ENCODE data around the gene EDNRB.
"Not testable (repeated sequence)": the region's sequence is repeated elsewhere in the genome, so short reads cannot be mapped to it uniquely, and the experiment has no call there.

Gene EDNRB

DNA sequence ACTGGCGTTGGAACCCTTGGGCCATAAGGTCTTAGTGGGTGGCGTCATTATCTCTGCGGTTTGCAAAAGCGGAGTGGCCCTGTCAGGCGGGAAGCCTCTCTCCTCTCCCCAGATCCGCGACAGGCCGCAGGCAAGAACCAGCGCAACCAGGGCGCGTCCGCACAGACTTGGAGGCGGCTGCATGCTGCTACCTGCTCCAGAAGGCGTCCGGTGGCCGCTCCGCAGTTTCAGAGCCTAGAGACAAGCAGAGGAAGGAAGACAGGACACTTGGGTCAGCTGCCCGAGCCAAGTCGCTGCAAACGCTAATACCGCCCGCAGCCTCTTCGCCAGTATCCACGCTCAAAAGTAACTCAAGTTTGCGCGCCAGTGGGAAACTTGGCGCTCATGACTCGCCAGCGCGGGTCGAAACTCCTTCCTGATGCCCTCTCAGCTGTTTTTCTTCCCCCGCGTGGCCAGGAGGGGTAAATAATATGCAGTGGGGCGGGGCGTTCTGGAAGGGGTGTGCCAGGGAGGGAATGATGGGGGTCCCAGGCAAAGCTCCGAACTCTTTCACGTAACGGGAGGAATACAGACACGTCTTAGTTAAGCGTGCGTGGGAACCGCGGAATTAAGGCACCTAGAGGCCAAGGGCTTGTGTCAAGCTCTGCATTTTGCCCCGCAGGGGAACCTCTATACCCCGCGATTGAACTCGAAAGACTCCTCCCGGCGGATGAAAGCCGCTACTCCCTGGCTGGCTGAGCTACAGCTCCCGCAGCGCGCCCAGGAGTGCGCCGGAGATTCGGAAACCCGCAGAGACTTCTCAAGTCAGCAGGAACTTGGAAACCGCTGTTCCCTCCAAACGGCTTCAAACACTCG lies at the start of gene EDNRB:
EDNRB (minus strand) TSS at position 441 of the 855 bp plus-strand sequence; CDS start at position 183, 258 bp downstream.
- DNase-seq = no peak

DNA sequence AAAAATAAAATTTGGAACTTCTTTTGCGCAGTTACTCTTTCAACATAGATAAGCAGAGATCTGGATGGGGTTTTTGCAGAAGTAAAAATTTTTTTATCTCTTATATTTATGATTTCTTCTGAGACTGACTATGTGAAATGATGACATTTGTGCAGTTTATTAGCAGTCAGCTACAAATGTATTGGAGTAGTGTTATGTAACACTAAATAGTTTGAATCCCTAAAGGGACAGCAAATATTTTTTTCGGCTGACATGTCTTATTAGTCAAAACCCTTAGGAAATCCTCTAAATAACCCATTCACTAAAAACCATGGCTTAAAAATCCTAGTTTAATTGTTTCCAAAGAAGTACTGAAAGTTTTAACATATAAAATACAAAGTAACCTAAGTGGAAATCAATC lies 48.0 kb upstream of the EDNRB start:
- no peak for DNase-seq

DNA sequence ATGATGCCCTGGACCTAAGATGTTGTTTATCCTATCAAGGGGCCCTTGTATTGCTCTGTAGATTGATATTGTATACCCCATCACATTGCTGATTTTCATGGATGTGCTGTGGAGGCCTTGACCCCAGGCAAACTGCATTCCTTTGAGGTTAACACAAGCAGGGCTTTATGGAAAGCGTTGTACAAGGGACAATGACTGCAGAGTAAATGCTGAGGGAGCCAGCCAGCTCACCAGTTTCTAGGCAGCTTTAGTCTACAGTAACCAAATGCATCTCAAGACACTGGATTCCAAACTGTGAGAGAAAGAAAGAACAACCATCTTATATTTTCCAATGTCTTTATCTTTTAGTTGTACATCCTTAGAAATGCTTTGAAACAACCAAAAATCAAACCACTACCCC lies 34.1 kb upstream of the EDNRB start:
- no peak for DNase-seq

DNA sequence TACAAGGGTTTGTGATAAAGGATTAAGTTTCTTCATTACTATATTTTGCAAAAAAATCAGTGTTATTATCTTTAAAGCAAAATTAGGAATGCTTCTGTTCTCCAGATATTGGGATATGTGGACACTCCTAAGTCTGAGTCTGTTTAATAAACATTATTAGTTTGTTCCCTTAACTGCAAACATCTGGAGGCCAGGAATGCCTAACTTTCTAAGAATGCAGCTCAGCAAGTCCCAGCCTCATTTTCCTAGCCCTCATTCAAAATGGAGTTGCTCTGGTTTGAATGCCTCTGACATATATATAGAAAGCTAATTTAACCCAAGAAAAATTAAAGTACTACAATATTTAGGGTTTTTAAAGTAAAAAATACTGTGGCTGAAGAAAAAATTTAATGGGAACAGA lies 33.6 kb upstream of the EDNRB start:
- DNase-seq = no peak

DNA sequence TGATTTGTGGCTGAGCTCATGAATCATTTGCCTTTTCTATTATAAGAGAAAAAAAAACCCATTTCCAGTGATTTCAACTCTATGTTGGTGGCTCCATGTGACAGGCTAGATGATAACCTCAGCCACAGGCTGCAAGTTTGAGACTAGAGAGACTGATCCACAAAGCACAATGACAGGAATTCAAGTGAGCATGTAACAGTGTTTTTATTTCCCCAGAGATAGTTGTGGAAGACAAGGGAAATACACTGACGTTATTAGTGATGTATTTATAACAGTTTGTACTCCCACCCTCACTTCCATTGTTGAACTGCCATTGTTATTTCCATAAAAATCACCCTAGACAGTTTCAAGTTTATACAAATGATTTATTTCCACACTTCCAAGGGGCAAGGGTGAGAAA lies 27.9 kb upstream of the EDNRB start:
- no peak for DNase-seq

DNA sequence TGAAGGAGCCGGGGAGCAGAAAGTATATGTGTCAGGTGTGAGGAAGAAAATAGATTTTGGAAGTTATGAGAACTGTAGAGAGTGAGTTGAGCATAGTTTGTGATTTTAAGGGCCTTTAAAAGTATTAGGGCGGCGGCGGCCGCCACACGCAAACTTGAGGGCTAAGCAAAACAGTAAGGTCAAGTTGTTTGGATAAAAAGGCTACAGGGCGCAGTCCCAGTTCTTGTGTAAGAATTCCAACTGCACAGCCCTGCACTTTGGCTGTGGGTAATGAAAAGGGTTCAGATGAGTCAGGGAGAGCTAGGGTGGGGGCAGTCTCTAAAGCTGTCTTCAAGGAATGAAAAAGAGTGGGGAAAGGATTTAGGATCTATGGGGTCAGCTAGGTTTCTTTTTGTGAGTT lies 16.4 kb upstream of the EDNRB start:
- DNase-seq = not testable (repeated sequence)

DNA sequence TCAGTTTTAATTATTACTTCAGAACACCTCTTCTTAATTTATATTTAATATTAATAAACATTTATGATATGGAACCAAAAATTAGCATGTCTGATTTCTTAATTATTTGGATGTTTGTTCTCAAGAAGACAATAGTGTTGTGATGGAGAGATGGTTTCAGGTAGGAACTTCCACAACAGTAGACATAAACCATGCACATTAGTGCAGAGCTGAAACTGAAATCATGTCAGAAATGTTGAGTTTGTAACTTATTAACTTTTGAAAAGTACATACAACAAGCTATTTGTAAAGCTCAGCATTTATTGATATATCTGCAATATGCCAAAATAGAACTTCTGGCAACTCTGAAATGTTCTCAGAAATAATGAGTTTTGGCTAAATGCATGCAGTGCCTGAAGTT lies 11.8 kb upstream of the EDNRB start:
- DNase-seq = no peak

DNA sequence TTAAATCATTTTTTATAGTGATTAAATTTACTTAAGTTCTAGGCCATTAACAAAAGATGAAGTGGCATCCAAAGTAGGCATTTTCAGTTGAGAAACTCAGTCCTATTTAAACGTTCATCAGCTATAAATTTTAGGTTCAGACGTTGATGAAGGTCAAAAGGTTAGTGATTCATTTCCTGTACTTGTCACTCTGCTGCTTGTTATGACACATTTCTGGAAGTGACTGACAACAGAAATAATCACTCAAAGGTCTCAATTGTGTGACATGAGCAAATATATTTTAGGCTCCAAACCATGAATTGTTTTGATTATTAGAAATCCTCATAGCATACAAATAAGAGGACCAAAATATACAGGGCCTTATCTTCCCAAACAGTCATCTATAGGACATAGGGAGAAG lies 10.3 kb upstream of the EDNRB start:
- DNase-seq = no peak

DNA sequence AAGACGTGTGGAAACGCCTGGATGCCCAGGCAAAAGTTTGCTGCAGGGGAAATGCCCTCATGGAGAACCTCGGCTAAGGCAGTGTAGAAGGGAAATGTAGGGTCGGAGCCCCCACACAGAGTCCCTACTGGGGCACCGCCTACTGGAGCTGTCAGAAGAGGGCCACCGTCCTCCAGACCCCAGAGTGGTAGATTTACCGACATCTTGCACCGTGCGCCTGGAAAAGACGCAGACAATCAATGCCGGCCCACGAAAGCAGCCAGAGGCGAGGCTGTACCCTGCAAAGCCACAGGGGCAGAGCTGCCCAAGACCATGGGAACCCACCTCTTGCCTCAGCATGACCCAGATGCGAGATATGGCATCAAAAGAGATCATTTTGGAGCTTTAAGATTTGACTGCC lies 7.0 kb upstream of the EDNRB start:
- DNase-seq = no peak

DNA sequence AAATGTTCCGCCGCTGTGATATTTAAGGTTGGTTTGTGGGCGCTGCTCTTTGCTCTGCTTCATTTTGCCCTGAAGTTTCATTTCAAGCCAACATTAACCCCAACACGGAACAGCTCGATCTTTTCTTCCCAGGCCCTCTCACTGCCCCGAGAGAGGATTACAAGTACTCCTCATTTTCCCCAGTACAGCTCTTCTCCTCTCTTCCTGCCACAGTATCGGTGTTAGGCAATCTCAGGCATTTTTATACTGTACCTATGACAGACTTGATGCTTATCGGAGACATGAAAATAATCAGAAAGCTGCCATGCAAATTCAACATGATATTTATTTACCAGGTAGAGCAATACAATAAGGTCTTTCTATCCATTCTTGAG lies 1.3 kb upstream of the EDNRB start:
- DNase-seq = no peak

DNA sequence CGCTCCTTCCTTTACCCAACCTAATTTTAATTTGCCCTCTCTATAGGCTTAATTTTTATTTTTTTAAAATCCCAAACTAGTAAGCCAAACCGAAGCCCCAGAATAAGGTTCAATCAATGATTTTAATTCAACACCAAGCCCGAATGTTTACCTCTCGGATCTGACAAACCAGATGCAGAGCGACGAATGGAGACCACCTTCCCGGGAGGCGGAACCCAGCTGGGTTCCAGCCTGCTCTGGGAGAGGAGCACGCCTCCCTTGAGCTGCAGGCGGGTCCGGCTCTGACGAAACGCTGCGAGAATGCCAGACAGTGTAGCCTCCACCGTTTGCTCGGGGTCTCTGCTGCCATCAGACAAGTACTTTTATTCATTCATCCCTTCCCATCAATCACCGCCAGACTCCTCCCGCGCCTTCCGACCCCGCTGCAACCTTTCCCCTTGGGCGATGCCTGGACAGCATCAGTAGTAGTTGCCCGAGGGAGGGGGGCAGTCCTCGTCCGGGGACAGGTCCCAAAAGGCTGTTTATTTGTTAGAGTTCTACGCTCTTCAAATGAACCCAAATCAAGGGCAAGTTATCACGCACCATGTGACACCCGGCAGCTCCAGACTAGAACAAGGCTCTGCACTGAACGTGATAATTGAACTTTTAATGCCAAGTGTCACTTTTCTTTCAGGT lies 752 bp upstream of the EDNRB start:
- no peak for DNase-seq

DNA sequence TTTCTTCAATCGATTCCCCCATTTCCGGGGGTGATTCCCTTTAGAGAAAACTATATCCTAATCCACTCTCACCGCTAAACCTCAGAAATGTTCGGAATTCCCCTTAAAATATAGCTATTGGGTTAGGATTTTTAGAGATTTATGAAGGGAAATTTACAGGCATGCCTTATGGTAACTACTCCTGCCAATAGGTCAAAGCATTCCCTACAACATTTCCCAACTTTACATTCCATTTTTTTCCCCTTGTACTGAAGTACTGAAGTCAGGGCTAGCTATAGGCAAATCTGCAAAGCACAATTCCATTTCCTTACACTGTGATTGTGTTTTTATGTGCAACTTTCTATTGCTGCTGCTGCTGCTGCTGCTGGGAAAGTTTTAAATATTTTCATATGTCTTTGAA lies 2.1 kb downstream of the EDNRB start:
- DNase-seq = no peak

DNA sequence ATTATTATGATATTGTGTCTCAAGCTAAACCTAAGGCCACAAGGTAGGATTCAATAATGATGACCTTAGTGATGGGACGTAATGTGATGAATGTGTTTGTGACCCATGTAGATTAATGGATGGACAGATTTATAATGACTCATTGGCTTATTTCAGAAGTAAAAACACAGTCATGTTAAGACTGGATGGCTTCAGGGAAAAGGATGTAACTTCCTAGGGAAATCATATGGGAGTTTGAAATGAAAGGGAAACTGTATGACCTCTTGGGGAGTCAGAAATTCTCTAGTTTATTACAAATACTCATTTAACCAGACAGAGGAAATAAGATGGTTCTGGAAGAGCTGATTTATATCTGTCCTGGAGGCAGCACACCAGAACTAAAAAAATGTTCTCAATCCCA lies 2.9 kb downstream of the EDNRB start:
- no peak for DNase-seq

DNA sequence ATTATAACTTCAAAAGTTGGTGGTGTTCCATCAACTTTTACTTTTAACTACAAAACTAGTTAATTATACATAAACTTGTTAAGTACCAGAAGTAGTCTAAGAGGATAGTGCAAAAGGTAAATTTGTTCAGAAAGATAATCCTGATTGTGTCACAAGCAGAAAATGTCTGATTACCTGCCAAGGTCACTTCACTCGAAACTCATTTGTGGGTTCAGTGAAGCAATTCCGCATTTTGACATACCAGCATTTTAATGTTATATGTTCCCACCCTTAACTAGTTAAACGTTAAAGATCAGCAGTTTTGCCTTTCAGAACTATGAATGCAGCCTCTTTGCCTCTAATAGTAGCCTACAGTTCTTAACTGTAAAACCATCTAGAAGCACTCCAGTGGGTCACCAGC lies 5.6 kb downstream of the EDNRB start:
- no peak for DNase-seq

DNA sequence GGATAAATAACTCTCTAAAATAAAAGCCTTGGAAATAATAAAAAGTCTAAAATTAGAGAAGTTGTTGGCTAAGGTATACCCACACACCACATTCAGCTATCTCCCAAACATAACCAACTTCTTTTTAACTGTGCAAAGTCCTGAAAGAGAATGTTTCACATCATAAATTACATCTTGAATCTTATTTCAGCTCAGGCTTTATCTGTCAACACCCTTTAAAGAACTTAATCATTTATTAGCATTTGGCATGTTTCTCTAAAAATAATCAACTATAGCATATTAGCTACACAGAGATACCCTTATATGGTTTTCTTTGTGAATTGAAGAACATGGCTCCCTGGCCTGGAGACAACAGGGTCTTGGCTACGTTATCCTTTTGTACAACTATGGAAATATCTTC lies 6.9 kb downstream of the EDNRB start:
- DNase-seq = no peak

DNA sequence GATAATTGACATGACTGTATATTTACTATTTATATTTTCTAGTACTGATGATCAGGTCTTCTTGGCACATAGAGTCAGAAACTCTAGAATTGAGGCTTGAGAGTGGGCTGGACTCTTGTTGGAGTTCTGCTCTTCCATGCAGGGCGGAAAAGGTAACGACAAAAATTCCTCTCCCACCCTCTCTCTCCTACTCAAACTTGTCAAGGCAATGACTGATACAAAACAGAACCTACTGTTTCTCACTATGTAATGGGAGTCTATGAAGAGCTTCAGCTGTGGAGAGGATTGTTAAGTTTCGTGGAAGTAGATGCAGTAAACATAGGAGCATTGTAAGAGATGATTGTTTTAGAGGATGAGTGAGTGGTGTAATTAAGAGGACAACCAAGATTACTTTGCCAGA lies 8.8 kb downstream of the EDNRB start:
- no peak for DNase-seq

DNA sequence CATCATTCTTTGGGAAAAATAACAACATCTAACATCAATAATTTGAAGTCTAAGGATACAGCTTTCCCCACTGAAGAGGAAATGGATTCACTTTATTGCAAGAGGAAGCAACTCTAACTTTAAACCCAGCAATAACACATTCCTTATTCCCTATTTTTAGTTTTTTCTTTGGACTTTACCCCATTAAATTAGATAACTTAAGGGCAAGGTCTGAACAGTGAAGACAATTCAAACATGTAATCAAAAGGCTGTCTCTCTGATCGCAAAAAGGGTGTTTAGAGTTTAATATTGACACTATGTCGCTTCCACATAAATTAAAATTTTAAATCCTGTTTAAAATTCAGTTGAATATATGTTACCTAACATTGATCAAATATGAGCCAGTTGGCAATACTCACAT lies 10.1 kb downstream of the EDNRB start:
- DNase-seq = no peak

DNA sequence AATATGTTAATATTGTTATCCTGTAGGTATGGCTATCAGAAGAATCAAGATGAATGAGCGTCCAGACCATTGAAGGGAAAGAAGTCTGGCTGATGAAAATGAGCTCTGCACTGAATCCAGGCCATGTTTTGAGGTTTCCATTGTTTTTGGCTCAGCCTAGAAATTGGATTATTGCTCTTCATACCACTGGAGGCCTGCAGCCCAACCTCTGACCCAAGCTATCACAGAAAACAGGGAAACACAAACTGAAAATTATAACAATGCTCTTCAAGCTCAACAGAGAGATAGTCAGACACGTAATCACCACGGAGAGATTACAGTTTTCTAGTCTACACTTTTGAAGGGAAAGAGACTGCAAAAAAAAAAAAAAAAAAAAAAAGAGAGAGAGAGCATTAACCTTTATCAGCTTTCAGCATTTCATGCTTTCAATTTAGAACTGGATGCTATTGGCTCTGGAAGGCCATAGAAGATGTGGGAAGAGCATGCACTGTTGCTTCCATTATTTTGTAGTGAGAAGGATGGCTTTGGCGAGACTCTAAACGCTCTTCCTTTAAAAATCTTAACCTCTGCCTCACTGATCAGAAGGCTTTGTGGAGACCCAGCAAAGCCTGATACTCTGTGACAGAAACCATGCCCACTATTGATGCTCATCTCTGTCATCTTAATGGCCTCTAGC lies 10.8 kb downstream of the EDNRB start:
- DNase-seq = no peak

DNA sequence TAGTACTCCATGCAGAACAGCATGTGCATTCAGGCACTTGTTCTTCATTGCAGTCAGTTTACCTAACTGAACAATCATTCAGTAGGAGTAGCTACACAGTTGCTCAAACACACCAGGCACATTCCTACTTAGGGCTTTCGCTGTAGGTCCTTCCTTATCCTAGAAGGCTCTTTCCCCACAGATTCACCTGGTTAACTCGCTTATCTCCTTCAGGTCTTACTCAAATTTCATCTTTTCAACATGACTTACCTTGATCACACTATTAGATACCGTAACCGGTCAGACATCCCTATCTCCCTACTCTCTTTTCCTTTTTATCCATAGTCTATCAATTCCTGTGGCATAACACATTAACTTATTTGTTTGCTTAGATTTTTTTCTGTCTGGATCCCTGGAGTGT lies 14.6 kb downstream of the EDNRB start:
- DNase-seq = no peak

DNA sequence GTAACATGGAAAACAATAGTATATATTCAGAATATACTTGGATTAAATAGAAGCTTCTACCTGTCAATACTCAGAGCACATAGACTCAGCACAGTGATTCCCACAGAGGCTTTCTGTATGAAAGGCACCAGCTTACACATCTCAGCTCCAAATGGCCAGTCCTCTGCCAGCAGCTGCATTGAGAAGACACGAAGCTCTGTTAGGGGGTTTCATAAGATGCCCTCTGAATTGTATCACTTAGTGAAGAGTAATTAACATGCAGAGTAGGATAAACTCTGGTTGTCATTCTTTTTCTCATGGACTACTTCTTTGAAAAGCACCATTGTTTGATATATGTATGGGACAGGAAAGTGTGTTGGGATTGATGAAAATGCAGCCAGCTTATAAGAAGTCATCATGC lies 15.2 kb downstream of the EDNRB start:
- DNase-seq = no peak

DNA sequence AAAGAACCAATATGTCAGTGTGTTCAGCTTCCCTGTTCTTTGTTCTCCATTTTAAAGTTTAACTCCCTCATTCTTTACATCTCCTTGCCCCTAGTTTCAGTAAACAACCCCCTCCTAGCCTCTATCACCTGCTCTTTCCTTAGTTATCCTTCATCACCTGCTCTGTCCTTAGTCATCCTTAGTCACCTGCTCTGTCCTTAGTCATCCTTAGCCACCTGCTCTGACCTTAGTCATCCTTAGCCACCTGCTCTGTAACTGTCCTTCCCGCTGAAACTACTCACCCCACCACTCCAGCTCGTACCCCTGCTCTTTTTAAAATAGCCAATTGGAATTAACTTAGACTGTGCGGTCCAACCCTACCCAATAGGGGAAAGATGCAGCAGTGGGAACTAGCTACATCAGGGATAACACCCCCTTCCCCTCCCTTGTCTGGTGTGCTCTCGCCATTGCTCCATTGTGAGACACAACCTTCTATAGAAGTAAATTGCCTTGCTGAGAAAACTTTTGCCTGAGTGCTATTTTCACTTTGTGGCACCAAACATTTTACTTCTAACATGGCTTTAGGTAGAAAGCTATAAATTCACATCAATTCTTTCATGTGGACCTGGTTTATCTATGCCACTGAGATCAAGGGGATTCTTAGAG lies 16.2 kb downstream of the EDNRB start:
- DNase-seq = no peak

DNA sequence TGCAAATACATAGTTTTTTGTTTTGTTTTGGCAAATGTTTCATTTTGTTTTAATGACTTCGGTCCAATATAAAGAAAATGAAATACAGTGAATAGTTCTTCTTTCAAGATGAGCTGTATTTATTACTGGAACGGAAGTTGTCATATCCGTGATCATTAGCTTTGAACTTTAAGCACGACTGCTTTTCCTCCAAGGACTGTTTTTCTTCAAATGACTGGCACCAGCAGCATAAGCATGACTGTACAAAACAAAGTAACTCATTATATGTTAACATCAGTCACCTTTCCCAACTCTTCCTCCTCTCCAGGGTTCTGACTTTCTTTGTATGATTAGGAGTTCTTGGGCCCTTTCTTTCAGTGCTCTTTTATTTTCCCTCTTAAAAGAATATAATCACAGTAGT lies 20.5 kb downstream of the EDNRB start:
- DNase-seq = no peak

DNA sequence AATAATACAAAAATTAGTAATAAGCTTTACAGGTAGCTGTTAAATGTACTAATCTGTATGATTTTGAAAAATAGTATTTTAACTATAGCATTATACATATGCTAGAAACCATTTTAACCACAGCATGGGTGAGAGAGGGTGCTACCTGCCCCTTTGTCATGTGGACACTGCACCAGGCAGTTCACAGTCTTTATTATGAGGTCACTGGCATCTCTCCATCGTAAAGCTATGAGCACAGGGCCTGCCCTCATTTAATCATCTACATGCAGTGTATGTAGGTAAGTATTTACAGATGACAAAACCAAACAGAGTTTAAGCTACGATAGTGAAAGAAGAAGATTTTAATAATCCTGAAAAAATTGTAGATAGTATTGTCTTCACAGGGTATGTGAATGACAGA lies 21.7 kb downstream of the EDNRB start:
- DNase-seq = no peak

DNA sequence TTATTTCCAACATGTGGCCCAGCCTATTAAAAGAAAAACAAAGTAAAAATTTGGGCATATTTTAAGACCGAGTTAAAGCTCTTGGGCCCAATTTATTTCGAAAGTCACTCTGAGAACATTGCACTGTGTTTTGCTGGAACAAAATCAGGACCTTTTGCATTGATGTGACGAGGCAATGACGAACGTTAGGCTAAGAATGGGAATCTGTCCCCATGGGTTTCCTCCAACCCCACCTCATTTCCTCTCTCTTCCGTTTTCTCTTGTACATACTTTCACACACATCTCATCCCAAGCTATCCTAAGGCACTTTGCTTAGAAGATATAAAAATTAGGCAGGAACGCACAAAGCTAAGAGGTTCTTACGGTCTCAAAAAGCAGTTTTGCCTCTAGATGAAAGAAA lies 22.1 kb downstream of the EDNRB start:
- DNase-seq = no peak
